ENCODE results near the gene EPM2AIP1. TPM values are rescaled to one million over a fixed set of nuclear protein-coding genes. Genes with fewer than 3 reads are reported as not detected.

Gene EPM2AIP1
- total and polyA plus RNA-seq, 3 donors from 2014 or later, result 13.1 to 23.5 (median 17.4) TPM

GRCh38 chr3:36944641-36945270 lies 48.2 kb downstream of the EPM2AIP1 start, which contains the start of gene TRANK1:
TRANK1 (minus strand) TSS chr3:36945054; CDS start chr3:36944809, 245 bp downstream.
- Histone ChIP-seq H3K4me1 (peaks cover 6% of the 10 kb centered on the region), H3K27ac (peak within 1 kb of the TSS; percentile 26 to 62), H3K4me3 (peak within 1 kb of the TSS; percentile 69 to 71), H3K36me3 (ENCODE audit: low read depth, missing control alignments) (no peaks in the 10 kb centered on the region), H3K9me3 (no peaks in the 10 kb centered on the region), H3K27me3 (no peaks in the 10 kb centered on the region)
- peak; percentile 81 for DNase-seq
- WGBS, 2 donors, result 0 to 12% methylated on average over 3 to 68 of the region's 68 CpGs
- intact Hi-C loops (cut with DNase I; ENCODE audit: low total_unique reads), result no loop called here
- TF ChIP-seq POLR2A (IDR thresholded peaks at IDR 0.05), result no peak
- TF ChIP-seq CTCF (IDR thresholded peaks at IDR 0.05), result no peak

GRCh38 chr3:36944012-36944640 lies 48.8 kb downstream of the EPM2AIP1 start:
- H3K4me1 ChIP-seq, result peaks cover 6% of the 10 kb centered on the region
- 0 to 1% methylated on average over 40 to 50 of the region's 56 CpGs for WGBS, 2 donors
- intact Hi-C loops (cut with DNase I; ENCODE audit: low total_unique reads), result no loop called here
- H3K9me3 ChIP-seq, result no peaks in the 10 kb centered on the region
- peak overlapping the region; percentile 69 to 71 for H3K4me3 ChIP-seq
- DNase-seq, result peak; percentile 57
- H3K27me3 ChIP-seq, result no peaks in the 10 kb centered on the region
- H3K27ac ChIP-seq, result peak overlapping the region; percentile 26 to 62
- no peaks in the 10 kb centered on the region for H3K36me3 ChIP-seq (ENCODE audit: low read depth, missing control alignments)
- TF ChIP-seq POLR2A (IDR thresholded peaks at IDR 0.05), result no peak
- no peak for TF ChIP-seq CTCF (IDR thresholded peaks at IDR 0.05)

- Histone ChIP-seq H3K27ac (peak overlapping the region in 1 of 2 donors; percentile 62), H3K36me3 (ENCODE audit: low read depth, missing control alignments) (no peaks in the 10 kb centered on the region), H3K4me3 (peak overlapping the region; percentile 69 to 71), H3K27me3 (no peaks in the 10 kb centered on the region), H3K9me3 (no peaks in the 10 kb centered on the region), H3K4me1 (peaks cover 6% of the 10 kb centered on the region)
- intact Hi-C loops (cut with DNase I; ENCODE audit: low total_unique reads), result no loop called here
- no peak for TF ChIP-seq POLR2A (IDR thresholded peaks at IDR 0.05)
- TF ChIP-seq CTCF (IDR thresholded peaks at IDR 0.05), result no peak
- no peak for DNase-seq
- WGBS, 2 donors, result 7 to 10% methylated on average over 10 of the region's 10 CpGs
Observed at GRCh38 chr3:36943601-36944000, 49.3 kb downstream of the EPM2AIP1 start.

GRCh38 chr3:36942638-36943248 lies 50.2 kb downstream of the EPM2AIP1 start:
- intact Hi-C loops (cut with DNase I; ENCODE audit: low total_unique reads), result no loop called here
- no peaks in the 10 kb centered on the region for H3K27me3 ChIP-seq
- DNase-seq, result no peak
- H3K9me3 ChIP-seq, result no peaks in the 10 kb centered on the region
- no peak for TF ChIP-seq CTCF (IDR thresholded peaks at IDR 0.05)
- TF ChIP-seq POLR2A (IDR thresholded peaks at IDR 0.05), result no peak
- no peaks in the 10 kb centered on the region for H3K36me3 ChIP-seq (ENCODE audit: low read depth, missing control alignments)
- no peak overlapping the region for H3K27ac ChIP-seq
- no peak overlapping the region for H3K4me3 ChIP-seq
- WGBS, 2 donors, result 57 to 67% methylated on average over 21 of the region's 21 CpGs
- peaks cover 6% of the 10 kb centered on the region for H3K4me1 ChIP-seq

Measured in testis (tissue), 3 donors.